Bronchial epithelial cell (primary cell): ENCODE measurements around the gene H6PD. TPM values are rescaled to one million over a fixed set of nuclear protein-coding genes. Genes with fewer than 3 reads are reported as not detected.
A peak's percentile ranks its signal among the peaks of the same experiment; 100 is the strongest.

Source experiments
- DNase-seq: peaks from one replicate; pipeline ENCODE4 v3.0.0-alpha.2; 2010; ENCODE audit warnings: low read depth
- FAIRE-seq: peaks from 2 replicates; lab custom pipeline; 2011; peaks lifted over from hg19 to GRCh38; lab: Jason Lieb, UNC
- H3K27me3 ChIP-seq: 2 replicates; pipeline ENCODE4 v1.5.1; 2011; ENCODE audit warnings: low read length; ENCODE audit not compliant: control insufficient read depth, insufficient read depth
- H3K36me3 ChIP-seq: 2 replicates; pipeline ENCODE4 v1.5.1; 2011; ENCODE audit warnings: low read length; ENCODE audit not compliant: control insufficient read depth, insufficient read depth
- H3K4me3 ChIP-seq: 2 replicates; pipeline ENCODE4 v1.5.1; 2011; ENCODE audit warnings: mild to moderate bottlenecking, low read depth, low read length, control low read depth
- total RNA-seq: library from RNA; depleted of rRNA; stranded (reverse); fragments of >200 nt; gene quantifications from 2 replicates; pipeline ENCODE4 v1.2.1, GENCODE V29; 2014
- TF ChIP-seq, protein P1 (sequence below): IDR thresholded peaks from 2 replicates; pipeline ENCODE4 v1.5.1; 2011; ENCODE audit warnings: mild to moderate bottlenecking, moderate library complexity, low read length, control low read depth, inconsistent platforms; ENCODE audit not compliant: insufficient read depth, severe bottlenecking

The H6PD gene
- total RNA-seq, 1 donor from 2014 or later, result 5.5 TPM

DNA sequence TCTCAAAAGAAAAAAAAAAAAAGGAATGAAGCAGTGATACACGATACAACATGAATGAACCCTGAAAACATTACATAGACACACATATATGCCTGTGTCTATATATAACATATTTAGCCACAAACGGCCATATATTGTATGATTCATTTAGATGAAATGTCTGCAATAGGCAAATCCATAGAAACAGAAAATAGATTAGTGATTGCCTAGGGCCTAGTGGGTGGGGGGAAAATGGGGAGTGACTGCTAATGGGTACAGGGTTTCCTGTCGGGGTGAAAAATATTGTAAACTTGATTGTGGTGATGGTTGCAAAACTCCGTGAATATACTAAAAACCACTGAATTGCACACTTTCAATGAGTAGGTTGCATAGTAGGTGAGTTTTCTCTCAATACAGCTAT, 6.0 kb upstream of the H6PD start:
- DNase-seq (peak; percentile 62), FAIRE-seq (no peak)
- H3K4me3 ChIP-seq, result no peak overlapping the region
- no peaks in the 10 kb centered on the region for H3K36me3 ChIP-seq
- TF ChIP-seq, protein P1, sequence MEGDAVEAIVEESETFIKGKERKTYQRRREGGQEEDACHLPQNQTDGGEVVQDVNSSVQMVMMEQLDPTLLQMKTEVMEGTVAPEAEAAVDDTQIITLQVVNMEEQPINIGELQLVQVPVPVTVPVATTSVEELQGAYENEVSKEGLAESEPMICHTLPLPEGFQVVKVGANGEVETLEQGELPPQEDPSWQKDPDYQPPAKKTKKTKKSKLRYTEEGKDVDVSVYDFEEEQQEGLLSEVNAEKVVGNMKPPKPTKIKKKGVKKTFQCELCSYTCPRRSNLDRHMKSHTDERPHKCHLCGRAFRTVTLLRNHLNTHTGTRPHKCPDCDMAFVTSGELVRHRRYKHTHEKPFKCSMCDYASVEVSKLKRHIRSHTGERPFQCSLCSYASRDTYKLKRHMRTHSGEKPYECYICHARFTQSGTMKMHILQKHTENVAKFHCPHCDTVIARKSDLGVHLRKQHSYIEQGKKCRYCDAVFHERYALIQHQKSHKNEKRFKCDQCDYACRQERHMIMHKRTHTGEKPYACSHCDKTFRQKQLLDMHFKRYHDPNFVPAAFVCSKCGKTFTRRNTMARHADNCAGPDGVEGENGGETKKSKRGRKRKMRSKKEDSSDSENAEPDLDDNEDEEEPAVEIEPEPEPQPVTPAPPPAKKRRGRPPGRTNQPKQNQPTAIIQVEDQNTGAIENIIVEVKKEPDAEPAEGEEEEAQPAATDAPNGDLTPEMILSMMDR, result no peak
- no peaks in the 10 kb centered on the region for H3K27me3 ChIP-seq

DNA sequence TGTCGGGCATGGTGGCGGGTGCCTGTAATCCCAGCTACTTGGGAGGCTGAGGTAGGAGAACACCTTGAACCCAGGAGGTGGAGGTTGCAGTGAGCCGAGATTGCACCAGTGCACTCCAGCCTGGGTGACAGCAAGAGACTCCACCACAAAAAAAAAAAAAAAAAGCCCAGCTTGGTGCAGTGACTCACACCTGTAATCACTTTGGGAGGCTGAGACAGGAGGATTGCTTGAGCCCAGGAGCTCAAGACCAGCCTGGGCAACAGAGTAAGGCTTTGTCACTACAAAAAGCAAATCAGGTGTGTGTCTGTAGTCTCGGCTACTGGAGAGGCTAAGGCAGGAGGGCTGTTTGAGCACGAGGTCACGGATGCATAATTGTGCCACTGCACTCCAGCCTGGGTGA, 5.0 kb upstream of the H6PD start:
- DNase-seq (peak; percentile 13), FAIRE-seq (no peak)
- no peaks in the 10 kb centered on the region for H3K36me3 ChIP-seq
- H3K27me3 ChIP-seq, result no peaks in the 10 kb centered on the region
- TF ChIP-seq, protein P1, result no peak
- H3K4me3 ChIP-seq, result no peak overlapping the region

DNA sequence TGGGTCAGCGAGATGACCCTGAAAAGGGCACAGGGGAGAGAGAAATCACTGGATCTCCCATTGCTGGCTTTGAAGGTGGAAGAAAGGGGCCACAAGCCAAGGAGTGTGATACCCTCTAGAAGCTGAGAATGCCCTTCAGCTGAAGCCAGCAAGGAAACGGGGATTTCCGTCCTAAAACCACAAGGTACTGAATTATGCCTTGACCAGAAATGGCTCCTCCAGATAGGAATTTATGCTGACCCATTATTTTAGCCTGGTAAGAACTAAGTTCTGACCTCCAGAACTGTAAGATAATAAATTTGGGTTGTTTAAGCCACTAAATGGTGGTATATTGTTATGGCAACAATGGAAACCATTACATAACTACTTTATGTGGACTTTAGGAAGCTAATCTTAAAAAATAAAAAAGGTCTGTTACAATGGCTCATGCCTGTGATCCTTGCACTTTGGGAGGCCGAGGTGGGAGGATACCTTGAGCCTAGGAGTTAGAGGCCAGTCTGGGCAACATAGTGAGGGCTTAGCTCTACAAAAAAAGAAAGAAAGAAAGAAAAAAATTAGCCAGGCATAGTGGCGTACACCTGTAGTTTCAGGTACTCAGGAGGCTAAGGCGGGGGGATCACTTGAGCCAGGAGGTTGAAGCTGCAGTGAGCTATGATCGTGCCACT, 3.6 kb upstream of the H6PD start:
- Histone ChIP-seq H3K27me3 (no peaks in the 10 kb centered on the region), H3K4me3 (no peak overlapping the region), H3K36me3 (no peaks in the 10 kb centered on the region)
- TF ChIP-seq, protein P1, result no peak
- no peak for FAIRE-seq
- DNase-seq, result no peak

- TF ChIP-seq, protein P1, result no peak
- FAIRE-seq (peak; percentile 64), DNase-seq (peak; percentile 78)
- no peak overlapping the region for H3K4me3 ChIP-seq
- H3K36me3 ChIP-seq, result no peaks in the 10 kb centered on the region
- H3K27me3 ChIP-seq, result no peaks in the 10 kb centered on the region
These were observed 2.8 kb upstream of the H6PD start for GRCh38 chr1:9231648-9232332.

- DNase-seq (peak; percentile 10), FAIRE-seq (no peak)
- Histone ChIP-seq H3K27me3 (no peaks in the 10 kb centered on the region), H3K36me3 (no peaks in the 10 kb centered on the region), H3K4me3 (no peak overlapping the region)
- TF ChIP-seq, protein P1, result no peak
These were observed 1.2 kb upstream of the H6PD start for GRCh38 chr1:9233241-9233941.
